Stimulated activated CD8-positive, alpha-beta memory T cell treated with anti-CD3 and anti-CD28 coated beads, Interleukin-4, amount 100 ng/mL, for 1 hour (primary cell): ENCODE data around the gene DPPA5.
"Not testable (repeated sequence)": the region's sequence is repeated elsewhere in the genome, so short reads cannot be mapped to it uniquely, and the experiment has no call there.

ENCODE experiments used
- DNase-seq, 2 donors: peaks; one replicate each; pipeline ENCODE4 v3.0.0-alpha.2; 2020; ENCODE audit warnings: low read depth in 2 of 2, low spot score in 1 of 2

Gene DPPA5, protein sequence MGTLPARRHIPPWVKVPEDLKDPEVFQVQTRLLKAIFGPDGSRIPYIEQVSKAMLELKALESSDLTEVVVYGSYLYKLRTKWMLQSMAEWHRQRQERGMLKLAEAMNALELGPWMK

GRCh38 chr6:73353636-73354593 lies at the start of gene DPPA5:
DPPA5 (minus strand) TSS chr6:73354276; CDS start chr6:73354225, 51 bp downstream.
- no peak for DNase-seq

DNA sequence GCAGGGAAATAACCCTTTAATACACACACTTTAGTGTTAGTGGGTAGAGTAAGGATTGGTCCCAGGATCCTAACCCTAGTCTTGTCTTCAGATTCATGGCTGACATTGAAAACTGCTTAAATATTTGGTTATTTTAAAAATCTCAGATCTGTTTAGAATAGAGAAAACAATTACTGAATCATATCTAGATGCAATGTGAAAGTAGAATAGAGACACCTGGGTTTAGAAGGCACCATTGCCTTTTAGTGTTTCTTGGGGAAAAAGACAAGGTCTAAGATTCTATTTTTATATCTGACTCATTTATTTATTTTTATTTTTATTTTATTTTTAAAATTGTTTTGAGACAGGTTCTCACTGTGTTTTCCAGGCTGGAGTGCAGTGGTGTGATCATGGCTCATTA lies 46.6 kb upstream of the DPPA5 start:
- no peak for DNase-seq

- DNase-seq = no peak
These were observed 41.8 kb upstream of the DPPA5 start for GRCh38 chr6:73395875-73396274.

- peak in 1 of 2 donors; percentile 10 for DNase-seq
These were observed 40.7 kb upstream of the DPPA5 start, which contains the start of gene DDX43 for GRCh38 chr6:73394577-73395354. DDX43 (plus strand) TSS chr6:73394828; CDS start chr6:73394906, 78 bp downstream.

DNA sequence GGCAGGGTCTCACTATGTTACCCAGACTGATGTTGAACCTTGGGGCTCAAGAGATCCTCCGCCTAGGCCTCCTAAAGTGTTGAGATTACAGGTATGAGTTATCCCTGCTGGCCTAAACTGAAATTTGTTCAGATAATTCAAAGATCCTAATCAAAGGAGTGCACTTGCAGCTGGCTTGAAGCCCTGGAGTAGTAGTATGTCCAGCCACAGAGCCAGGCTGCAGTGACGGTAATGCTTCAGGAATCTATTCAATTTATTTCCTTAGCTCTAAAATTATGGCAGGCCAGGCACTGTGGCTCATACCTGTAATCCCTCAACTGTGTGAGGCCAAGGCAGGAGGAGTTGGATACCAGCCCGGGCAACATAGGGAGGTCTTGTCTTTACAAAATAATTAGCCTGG lies 39.2 kb upstream of the DPPA5 start:
- no peak for DNase-seq

DNA sequence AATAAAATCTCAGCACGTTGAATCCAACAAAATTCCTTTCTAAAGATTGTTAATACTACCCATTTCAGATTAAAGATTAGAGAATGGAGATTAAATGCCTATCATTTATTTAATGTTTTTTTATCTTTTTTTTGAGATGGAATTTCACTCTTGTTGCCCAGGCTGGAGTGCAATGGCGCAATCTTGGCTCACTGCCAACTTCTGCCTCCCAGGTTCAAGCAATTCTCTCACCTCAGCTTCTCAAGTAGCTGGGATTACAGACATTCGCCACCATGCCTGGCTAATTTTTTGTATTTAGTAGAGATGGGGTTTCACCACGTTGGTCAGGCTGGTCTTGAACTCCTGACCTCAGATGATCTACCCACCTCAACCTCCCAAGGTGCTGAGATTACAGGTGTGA lies 38.1 kb upstream of the DPPA5 start:
- DNase-seq = not testable (repeated sequence)

- no peak for DNase-seq
These were observed 37.6 kb upstream of the DPPA5 start for GRCh38 chr6:73391675-73392074.

DNA sequence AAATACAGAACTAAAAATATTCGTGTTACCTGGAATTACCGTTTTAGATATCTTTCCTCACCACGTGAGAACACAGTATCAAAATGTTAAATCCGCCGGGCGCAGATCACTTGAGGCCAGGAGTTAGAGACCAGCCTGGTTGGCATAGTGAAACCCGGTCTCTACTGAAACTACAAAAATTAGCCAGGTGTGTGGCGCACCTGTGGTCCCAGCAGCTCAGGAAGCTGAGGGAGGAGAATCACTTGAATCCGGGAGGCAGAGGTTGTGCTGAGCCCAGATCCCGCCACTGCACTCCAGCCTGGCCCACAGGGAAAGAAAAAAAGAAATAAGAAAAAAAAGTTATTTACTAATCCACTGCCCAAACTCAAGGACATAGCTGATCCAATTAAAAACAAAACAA lies 35.8 kb upstream of the DPPA5 start:
- DNase-seq = no peak

- peak; percentile 18 to 38 for DNase-seq
These were observed 34.9 kb upstream of the DPPA5 start for GRCh38 chr6:73388800-73389512.

GRCh38 chr6:73388433-73388799 lies 34.3 kb upstream of the DPPA5 start:
- no peak for DNase-seq

DNA sequence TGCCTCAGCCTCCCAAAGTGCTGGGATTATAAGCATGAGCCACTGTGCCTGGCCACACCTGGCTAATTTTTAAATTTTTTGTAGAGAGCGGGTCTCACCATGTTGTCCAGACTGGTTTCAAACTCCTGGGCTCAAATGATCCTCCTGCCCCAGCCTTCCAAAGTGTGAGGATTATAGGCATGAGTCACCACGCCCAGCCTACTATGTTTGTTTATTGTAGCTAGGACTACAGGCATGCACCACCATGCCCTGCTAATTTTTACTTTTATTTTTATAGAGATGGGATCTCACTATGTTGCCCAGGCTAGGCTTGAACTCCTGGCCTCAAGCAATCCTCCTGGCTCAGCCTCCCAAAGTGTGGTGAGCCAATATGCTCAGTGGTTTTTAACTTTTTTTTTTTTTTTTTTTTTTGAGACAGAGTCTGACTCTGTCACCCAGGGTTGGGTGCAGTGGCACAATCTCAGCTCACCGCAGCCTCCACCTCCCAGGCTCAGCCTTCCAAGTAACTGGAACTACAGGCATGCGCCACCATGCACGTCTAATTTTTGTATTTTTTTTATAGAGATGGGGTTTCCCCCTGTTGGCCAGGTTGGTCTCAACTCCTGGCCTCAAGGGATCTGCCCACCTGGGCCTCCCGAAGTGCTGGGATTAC lies 28.5 kb upstream of the DPPA5 start:
- DNase-seq = no peak

DNA sequence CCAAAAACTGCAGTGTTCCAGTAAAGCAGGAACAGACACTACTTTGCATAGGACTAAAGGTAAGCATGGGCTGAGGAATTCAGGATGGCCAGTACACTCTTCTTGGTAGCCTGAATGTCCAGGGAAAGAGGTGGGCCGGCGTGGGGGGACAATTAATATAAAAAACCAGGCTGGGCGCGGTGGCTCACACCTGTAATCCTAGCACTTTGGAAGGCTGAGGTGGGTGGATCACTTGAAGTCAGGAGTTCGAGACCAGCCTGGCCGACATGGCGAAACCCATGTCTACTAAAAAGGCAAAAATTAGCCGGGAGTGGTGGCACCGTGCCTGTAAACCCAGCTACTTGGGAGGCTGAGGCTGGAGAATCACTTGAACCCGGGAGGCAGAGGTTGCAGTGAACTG lies 27.5 kb upstream of the DPPA5 start:
- DNase-seq = not testable (repeated sequence)

GRCh38 chr6:73377225-73377624 lies 23.1 kb upstream of the DPPA5 start:
- DNase-seq = no peak

DNA sequence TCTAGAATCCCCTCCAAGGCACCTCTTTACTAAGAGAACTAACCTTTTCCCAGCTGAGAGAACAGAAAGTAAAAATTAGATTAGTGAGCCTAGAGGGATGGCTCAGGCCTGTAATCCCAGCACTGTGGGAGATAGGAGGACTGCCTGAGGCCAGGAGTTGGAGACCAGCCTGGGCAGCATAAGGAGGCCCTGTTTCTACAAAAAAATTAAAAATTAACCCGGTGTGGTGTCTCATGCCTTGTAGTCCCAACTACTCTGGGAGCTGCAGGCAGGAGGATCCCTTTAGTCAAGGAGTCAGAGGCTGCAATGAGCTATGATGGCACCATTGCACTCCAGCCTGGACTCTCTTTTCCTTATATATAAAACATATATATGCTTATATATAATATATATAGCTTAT lies 21.1 kb upstream of the DPPA5 start:
- no peak for DNase-seq

DNA sequence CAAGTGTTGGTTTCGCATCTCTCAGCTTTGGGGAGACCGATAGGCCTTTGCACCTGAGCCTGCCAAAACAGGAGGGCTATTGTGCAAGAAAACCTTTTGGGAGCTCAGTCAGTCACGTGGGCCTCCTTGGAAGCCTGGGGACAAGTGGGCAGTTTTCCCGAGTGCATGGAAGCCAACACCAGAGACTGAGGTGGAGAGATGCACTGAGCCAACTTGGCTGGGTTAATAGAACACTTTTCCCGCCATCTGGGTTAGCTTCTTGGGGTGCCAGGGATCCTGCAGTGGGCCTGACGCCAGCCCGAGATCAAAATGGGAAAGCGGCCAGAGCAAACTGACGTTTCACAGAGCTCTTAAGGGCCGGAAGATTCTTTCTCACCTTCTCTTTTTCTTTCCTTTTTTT lies 18.4 kb upstream of the DPPA5 start:
- no peak for DNase-seq

- DNase-seq = no peak
These were observed 17.9 kb upstream of the DPPA5 start for GRCh38 chr6:73371984-73372383.

DNA sequence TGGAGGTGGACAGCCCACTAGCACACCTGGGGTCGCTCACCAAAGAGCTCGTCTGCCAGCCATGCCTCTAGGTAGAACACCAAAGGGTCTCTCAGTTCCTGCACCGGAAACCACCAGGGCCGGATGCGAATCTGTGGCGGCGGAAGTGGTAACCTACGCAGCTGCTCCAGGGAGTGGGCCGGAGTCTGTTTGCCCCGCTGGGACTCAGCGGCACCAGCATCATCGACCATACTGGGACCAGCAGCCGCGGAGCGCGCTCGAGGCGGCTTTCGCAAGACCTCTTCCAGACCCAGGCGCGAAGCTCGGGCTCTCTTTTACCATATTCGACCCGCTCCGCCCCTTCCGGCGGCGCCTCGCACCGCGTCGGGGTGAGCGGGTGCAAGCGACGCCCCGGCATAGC lies 15.5 kb upstream of the DPPA5 start, which contains the start of gene OOEP:
TSS of gene OOEP (minus strand) at position 335 of the 400 bp plus-strand sequence. CDS start at position 230, 105 bp downstream.
- no peak for DNase-seq

- DNase-seq = no peak
These were observed 15.1 kb upstream of the DPPA5 start for GRCh38 chr6:73369157-73369556.

DNA sequence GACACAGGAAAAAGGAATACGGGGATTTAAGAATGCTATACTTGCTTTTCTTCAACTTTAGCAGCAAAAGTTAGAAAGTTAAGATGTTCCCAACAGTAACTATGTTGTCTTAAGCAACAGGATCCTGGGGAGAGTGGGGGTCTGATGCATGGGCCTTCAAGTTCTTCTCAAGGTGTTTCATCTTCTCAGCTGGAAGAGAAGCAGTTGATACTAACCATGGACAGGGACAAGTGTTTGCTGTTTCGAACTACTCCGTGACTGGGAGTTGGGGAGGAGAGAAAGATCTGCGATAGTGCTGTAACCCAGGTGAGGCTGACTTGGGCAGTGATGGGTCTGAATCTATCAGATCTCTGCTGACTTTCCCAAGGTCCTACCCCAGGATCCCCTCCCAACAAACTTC lies 14.6 kb upstream of the DPPA5 start:
- DNase-seq = no peak

- no peak for DNase-seq
These were observed 13.8 kb upstream of the DPPA5 start for GRCh38 chr6:73367761-73368355.
